HG02571 (cell line): Measurements from ENCODE around the gene ABCA4.
"Not testable (repeated sequence)": the region's sequence is repeated elsewhere in the genome, so short reads cannot be mapped to it uniquely, and the experiment has no call there.

Experiments
- ATAC-seq: cut with Tn5 transposase; IDR thresholded peaks from one replicate; pipeline ENCODE4 v1.9.1; 2021; ENCODE audit warnings: mild to moderate bottlenecking, moderate library complexity; ENCODE audit not compliant: unreplicated experiment

Gene ABCA4

DNA sequence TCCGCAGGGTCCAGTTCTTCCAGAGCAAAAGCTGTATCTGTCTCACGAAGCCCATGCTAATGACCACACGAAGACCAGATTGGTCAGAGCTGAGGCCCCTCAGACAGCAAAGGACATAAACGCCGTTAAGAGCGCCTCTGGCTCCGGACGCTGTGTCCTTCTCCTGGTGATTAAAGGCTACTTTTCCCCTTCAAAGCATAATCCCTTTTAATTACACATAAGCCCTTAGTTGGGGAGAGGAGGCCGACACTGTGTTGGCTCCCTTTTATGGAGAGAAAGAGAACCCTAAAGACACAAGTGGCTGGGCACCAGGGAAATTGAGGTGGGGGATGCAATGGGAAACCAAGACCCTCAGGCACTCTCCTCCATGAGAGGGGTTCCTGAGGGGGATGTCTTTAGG lies at the start of gene ABCA4:
TSS of gene ABCA4 (minus strand) at position 158 of the 400 bp plus-strand sequence. CDS start at position 55, 103 bp downstream.
- no peak for ATAC-seq

DNA sequence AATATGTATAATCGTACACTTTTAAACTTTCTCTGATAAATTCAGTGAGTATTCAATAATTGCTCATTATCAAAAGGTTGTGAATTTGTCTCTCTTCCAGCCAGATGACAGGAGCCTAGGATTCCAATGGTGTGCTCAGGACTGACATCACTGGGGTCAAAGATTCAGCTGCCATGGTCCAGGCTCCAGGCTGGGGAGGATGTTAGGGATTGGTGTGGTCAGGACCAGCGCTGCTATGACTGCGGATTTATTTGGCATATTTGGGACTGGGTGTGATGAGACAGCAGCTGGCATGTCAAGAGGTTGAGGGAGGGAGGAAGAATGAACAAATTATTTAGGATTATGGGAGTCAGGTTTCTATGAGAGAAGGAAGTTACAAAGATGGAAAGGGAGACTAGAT lies 48.2 kb upstream of the ABCA4 start:
- no peak for ATAC-seq

DNA sequence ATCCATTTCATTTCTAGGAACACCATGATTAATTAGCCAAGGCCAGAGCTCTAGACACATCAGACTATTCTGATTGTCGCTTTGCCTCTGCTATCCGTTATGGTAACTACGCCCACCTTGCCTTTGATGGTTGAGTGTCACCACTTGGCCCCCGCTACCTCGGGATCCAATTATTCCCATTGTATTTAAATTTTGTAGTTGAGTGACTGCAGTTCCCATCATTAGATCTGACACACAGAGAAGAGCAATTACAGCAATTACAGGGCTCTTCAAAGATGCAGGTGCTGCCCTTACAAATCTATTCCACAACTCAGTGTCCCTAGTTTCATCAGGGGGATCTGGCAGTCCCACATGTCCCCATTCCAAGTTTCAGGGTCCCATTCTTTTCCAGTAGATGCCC lies 44.9 kb upstream of the ABCA4 start:
- ATAC-seq: no peak

DNA sequence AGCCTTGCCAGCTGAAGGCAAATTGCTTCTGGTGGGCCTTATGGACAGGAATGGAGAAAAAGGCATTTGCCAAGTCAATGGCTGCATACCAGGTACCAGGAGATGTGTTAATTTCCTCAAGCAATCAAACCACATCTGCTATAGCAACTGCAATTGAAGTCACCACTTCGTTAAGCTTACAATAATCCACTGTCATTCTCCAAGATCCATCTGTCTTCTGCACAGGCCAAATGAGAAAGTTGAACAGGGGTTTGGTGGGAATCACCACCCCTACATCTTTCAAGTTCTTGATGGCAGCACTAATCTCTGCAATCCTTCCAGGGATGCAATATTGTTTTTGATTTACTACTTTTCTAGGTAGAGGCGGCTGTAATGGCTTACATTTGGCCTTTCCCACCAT lies 43.9 kb upstream of the ABCA4 start:
- ATAC-seq: not testable (repeated sequence)

- ATAC-seq: not testable (repeated sequence)
These were observed 43.2 kb upstream of the ABCA4 start for GRCh38 chr1:94164121-94164520.

- not testable (repeated sequence) for ATAC-seq
These were observed 42.3 kb upstream of the ABCA4 start for GRCh38 chr1:94163249-94163648.

DNA sequence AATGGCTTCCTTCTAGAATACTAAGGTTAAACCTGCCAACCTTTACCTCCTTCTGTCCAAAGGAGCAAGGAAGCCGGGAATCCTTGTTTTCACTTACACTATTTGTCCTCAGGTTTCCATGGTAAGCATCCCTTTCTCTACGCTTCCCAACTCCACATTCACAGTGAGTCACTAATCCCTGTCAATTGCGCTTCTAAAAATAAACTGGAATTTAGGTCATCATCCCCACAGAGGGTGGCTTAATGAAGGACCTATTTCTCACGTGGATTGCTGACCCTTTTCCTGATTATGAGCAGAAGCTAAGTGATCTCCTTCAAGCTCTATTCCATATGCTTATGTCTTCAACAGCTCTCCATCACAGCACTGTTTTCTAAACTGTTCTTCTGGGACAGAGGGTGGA lies 39.9 kb upstream of the ABCA4 start:
- no peak for ATAC-seq

GRCh38 chr1:94156096-94156625 lies 35.2 kb upstream of the ABCA4 start:
- no peak for ATAC-seq

GRCh38 chr1:94154989-94155388 lies 34.0 kb upstream of the ABCA4 start:
- no peak for ATAC-seq

GRCh38 chr1:94153133-94153532 lies 32.2 kb upstream of the ABCA4 start:
- no peak for ATAC-seq

DNA sequence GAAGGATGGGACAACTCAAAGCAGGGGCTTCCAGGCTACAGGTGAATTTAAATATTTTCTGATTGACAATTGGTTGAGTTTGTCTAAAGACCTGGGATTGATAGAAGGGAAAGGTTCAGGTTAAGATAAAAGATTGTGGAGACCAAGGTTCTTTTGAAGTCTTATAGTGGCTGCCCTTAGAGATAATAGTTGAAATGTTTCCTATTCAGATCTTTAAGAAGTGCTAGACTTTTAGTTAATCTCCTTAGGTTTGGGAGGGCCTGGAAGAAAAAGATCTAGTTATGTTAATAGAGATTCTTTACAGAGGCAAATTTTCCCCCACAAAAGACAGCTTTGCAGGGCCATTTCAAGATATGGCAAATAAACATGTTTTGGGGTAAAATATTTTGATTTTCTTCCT lies 28.2 kb upstream of the ABCA4 start:
- ATAC-seq: not testable (repeated sequence)

DNA sequence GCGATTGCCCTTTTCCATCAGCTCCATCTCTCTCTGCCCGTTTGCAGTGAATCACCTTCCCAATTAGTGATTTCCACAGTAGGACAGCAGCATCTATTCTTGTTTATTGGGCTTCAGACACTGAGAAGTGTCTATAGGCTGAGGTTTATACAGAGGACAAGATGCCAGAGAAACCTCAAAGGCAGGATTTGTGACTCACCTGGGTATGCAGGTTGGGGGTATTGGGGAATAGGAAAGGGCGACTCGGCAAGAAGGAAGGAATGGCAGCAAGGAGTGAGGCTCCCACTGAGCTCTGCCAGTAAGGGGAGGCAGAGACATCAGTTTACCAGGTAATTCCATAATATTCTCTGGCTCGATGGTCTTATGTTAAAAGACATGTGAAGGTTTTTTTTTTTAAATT lies 25.3 kb upstream of the ABCA4 start:
- ATAC-seq: no peak

GRCh38 chr1:94144836-94145235 lies 23.9 kb upstream of the ABCA4 start:
- ATAC-seq: no peak

- no peak for ATAC-seq
These were observed 22.8 kb upstream of the ABCA4 start for GRCh38 chr1:94143809-94144176.

DNA sequence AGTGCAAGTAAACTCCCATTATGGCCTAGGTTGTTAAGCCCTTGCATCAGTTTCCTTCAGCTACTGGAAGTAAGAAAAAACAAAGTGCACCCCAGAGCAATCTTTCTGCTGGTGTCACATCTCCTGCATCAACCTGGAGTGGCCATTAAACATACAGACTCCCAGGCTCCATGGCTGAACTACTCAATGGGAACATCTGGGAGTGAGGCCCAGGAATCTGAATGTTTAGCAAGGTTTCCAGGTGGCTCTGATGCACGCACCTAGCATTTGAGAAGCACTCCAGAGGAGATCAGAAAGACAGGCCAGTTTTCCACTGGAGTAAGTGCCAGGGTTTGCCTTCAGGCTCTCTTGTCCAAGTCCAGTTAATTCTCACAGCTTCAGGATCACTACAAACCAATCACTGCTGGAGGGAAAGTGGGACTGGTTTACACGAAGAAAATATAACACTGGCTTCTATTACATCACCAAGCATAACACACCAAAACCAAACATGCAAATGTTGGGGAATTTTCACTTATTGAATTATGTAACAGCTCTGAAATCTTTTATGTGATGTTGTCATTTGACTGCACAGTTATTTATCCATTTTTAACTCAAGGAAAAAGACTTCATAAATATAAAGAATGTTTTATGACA lies 22.3 kb upstream of the ABCA4 start:
- no peak for ATAC-seq

GRCh38 chr1:94142583-94142982 lies 21.6 kb upstream of the ABCA4 start:
- no peak for ATAC-seq

DNA sequence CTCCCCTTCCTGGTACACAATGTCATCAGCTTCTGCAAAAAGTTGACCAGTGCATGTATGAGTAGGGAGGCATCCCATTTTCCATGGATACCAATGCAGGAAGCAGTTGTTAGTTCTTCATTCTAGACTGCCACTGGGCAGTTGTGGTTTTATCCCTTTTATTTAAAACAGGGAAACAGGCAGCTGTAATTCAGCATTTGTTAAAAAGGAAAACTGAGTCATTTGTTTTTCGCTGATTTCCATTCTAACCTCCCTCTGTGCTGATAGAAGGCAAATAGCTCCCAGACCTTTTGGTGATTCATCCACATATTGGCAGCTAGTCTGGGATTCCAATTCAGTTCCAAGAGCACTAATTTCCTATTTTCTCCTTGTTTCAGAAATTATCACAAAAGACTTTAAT lies 21.1 kb upstream of the ABCA4 start:
- no peak for ATAC-seq

- no peak for ATAC-seq
These were observed 11.2 kb upstream of the ABCA4 start for GRCh38 chr1:94132111-94132510.

GRCh38 chr1:94130851-94131595 lies 10.1 kb upstream of the ABCA4 start:
- no peak for ATAC-seq

DNA sequence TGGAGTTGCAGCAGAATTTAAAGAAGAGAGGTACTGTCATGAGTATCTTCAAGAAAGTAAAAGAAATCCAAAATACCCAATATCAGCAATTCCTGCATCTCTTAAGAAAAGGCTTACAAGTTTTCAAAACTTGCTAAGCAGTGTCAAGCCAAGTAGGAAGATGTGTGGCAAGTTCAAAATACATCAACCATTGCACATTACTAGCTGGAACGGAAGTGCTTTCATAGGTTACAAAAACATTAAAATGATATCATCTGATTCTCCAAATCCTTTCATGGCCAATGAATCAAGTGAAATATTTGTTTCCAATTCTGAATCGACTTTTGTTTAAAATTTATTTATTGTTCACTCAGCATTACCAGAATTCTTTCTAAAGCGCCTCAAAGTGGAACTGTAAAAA lies 5.7 kb upstream of the ABCA4 start:
- ATAC-seq: no peak

DNA sequence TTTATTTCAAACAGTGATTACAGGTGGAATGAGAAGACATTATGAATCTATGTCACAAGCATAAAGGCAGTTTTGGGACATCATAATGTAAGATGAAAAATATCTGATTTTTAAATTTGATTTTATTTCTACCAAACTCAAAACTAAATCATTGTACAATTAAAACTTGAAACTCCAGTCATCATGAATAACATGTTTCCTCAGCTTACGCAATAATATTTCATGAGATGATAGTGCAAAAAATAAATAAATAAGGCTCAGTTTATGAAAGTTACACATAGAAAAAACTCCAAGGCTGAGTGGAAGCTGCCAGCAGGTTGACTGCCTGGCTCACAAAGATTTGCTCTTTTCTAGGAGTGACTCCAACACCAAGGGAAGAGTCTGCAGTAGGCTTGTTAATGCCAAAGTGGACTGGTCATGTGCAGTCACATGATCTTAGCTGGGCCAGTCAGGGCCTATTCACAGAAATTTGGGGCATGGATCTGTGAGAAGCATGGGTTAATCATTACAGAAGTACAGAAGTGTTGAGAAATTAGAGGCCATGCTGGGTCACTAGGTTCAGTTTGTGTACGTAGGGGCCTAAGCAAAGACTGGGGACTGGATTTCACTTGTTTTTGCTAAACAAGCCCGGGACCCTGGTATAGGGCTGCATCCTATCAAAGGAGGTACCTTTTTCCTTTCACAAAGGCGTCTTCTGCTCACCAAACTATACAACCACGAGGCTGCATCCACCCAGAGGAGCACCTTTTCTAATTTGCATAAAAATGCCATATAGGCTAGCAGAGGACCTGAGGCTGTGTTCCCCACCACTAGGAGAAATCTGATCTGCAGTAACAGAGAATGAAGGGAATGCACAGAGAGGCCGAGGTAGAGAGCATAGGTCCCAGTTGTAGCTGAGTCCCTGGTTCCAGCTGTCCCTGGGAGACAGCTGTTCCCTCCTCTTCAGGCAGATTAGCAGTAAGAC lies 4.9 kb upstream of the ABCA4 start:
- ATAC-seq: no peak
